Brain microvascular endothelial cell (primary cell): ENCODE data around the gene CD247.

ENCODE experiments used
- DNase-seq: peaks from one replicate; pipeline ENCODE4 v3.0.0-alpha.2; 2020
- H3K27ac ChIP-seq: fragments of 250-450 bp; sonication (Bioruptor Pico); 2 replicates; pipeline ENCODE4 v1.5.1; 2020; ENCODE audit warnings: mild to moderate bottlenecking, moderate library complexity
- H3K27me3 ChIP-seq: fragments of 250-450 bp; sonication (Bioruptor Pico); replicated peaks from 2 replicates; pipeline ENCODE4 v1.5.1; 2020; ENCODE audit warnings: mild to moderate bottlenecking
- H3K36me3 ChIP-seq: fragments of 250-450 bp; sonication (Bioruptor Pico); replicated peaks from 2 replicates; pipeline ENCODE4 v1.5.1; 2020; ENCODE audit warnings: mild to moderate bottlenecking
- H3K4me3 ChIP-seq: 2 replicates; pipeline ENCODE4 v1.5.1; 2011; ENCODE audit warnings: low read depth, mild to moderate bottlenecking, control low read depth, low read length, moderate library complexity
- in situ Hi-C: cut with HindIII; loops from 2 replicates; pipeline ENCODE4 v1.10.0; 2017; ENCODE audit warnings: low sequenced_read_pairs, low pct_ligation_motif_present
- TF ChIP-seq, protein P1 (sequence below): IDR thresholded peaks from 2 replicates; pipeline ENCODE4 v1.5.1; 2011; ENCODE audit warnings: low read depth, mild to moderate bottlenecking, moderate library complexity, low read length, control low read depth, inconsistent platforms; ENCODE audit errors: missing control alignments

Gene CD247

DNA sequence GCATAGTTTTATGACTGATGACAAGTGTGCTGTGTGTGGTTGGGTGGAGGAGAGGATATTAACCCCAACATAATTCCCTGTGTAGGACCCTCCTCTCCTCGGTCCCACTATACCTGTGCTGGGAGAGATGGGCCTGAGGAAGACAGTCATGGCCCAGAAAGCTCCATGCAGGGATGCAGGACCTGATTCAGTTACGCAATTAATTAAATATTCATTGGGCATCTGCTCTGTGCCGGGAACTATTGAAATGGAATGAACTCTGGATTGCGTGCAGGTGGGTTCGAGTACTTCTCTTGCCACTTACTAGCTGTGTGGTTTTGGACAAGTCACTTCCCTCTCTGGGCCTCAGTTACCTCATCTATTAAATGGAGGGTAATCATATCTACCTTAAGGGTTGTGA, 74.6 kb downstream of the CD247 start:
- no peak overlapping the region for H3K4me3 ChIP-seq
- no peak overlapping the region for H3K27ac ChIP-seq
- no peak for DNase-seq
- in situ Hi-C loops, result no loop called here
- no peaks in the 10 kb centered on the region for H3K27me3 ChIP-seq
- TF ChIP-seq, protein P1, sequence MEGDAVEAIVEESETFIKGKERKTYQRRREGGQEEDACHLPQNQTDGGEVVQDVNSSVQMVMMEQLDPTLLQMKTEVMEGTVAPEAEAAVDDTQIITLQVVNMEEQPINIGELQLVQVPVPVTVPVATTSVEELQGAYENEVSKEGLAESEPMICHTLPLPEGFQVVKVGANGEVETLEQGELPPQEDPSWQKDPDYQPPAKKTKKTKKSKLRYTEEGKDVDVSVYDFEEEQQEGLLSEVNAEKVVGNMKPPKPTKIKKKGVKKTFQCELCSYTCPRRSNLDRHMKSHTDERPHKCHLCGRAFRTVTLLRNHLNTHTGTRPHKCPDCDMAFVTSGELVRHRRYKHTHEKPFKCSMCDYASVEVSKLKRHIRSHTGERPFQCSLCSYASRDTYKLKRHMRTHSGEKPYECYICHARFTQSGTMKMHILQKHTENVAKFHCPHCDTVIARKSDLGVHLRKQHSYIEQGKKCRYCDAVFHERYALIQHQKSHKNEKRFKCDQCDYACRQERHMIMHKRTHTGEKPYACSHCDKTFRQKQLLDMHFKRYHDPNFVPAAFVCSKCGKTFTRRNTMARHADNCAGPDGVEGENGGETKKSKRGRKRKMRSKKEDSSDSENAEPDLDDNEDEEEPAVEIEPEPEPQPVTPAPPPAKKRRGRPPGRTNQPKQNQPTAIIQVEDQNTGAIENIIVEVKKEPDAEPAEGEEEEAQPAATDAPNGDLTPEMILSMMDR, result no peak
- H3K36me3 ChIP-seq, result no peaks in the 10 kb centered on the region

DNA sequence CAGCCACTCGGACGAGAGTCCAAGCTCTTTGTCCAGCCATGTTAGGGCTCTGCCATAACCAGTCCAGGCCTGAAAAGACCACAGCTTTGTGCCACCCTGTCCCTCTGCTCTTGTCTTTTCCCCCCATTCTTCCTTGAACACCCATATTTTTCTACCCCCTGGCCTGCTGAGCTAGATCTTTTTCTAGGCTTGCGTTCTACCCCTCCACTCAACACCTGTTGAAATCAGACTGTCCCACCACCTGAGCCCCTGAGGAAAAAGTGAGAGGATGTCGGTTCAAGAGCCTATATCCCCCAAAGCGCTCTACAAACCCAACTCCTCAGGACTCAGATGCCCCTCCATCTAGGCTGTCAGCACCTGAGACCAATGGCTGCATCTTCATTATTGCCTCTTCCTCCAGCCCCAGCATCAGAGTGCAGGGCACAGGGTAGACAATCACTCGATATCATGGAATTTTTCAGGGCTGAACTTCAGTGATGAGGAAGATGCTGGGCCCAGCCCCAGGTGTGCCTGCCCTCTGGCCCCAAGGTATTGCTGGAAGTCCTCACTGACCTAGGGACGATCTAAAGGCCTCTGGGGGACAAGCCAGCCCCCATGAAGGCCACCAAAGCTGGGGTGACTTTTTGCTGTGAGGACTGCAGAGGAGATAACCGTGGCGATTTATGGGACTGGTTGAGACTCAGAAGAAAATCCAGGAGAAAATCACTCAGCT, 75.3 kb downstream of the CD247 start:
- Histone ChIP-seq H3K4me3 (no peak overlapping the region), H3K36me3 (no peaks in the 10 kb centered on the region), H3K27ac (no peak overlapping the region), H3K27me3 (no peaks in the 10 kb centered on the region)
- TF ChIP-seq, protein P1, result no peak
- DNase-seq, result no peak
- in situ Hi-C loops, result no loop called here

DNA sequence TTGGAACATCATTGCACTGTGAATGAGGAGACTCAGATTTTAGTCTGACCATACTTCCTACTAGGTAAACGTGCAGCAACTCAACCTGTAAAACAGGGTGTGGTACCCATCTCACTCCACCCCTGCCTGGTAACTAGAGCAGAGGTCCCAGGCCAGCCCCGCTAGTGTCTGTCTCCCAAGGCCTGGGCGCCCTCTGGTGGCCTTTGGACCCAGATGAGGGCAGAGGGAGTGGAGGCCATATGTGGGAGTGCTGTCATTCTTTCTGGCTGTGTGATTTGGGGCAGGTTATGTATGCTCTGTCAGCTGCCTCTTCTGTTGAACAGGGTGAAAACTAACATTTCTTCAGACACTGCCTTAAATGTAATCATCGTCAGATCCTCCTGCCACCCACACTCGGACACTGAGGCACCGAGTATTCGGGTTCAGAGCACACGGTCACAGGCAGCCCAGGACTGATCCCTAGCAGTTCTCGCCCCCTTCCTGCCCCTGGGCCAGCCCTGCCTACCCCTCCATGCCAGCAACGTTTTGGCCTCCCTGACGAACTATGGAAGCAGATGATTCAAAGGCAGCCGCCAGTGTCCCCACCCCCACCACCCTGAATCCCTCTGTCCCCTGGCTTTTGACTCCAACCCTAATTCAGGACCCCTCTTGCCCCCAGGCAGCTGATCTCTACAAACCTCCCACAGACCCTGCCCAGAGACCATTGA, 76.0 kb downstream of the CD247 start:
- no peaks in the 10 kb centered on the region for H3K27me3 ChIP-seq
- H3K4me3 ChIP-seq, result no peak overlapping the region
- TF ChIP-seq, protein P1, result peak; percentile 90
- DNase-seq, result peak; percentile 59
- in situ Hi-C loops, result no loop called here
- H3K36me3 ChIP-seq, result no peaks in the 10 kb centered on the region
- no peak overlapping the region for H3K27ac ChIP-seq

GRCh38 chr1:167441222-167441621, 77.1 kb downstream of the CD247 start:
- in situ Hi-C loops, result no loop called here

DNA sequence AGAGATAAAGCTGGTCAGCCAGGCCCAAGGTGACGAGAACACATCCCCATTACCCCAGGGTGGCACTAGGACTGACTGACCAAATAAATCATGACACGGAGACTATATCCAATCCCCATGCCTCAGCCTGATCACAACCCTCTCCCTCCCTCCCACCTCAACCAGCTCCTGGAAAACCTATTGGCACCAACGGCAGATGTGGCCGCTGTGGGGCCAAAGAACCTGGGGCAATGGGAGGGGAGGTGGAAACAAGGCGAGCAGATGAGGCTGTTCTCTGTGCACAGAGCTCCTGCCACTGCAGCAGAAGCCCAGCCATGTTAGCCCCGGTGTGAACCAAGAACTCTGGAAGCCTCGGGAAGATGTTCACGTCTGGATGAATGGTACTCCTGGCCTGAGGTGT, 77.6 kb downstream of the CD247 start:
- in situ Hi-C loops, result no loop called here
- TF ChIP-seq, protein P1, result no peak
- H3K4me3 ChIP-seq, result no peak overlapping the region
- no peaks in the 10 kb centered on the region for H3K27me3 ChIP-seq
- no peak overlapping the region for H3K27ac ChIP-seq
- H3K36me3 ChIP-seq, result no peaks in the 10 kb centered on the region
- no peak for DNase-seq

More at GRCh38 chr1:167441222-167441621, 77.1 kb downstream of the CD247 start:
- H3K4me3 ChIP-seq, result no peak overlapping the region
- H3K27ac ChIP-seq, result no peak overlapping the region
- TF ChIP-seq, protein P1, result no peak
- H3K27me3 ChIP-seq, result no peaks in the 10 kb centered on the region
- DNase-seq, result no peak
- H3K36me3 ChIP-seq, result no peaks in the 10 kb centered on the region
